B cell (primary cell): ENCODE results near the gene MAP1LC3B2.

Experiments
- EZH2 ChIP-seq: IDR thresholded peaks from 2 replicates; pipeline ENCODE4 v1.6.1; 2012; ENCODE audit warnings: borderline replicate concordance, low read depth, mild to moderate bottlenecking, moderate library complexity, low read length; ENCODE audit not compliant: insufficient read depth, poor library complexity, severe bottlenecking
- TF ChIP-seq, protein P1 (sequence below): fragments of 200-600 bp; IDR thresholded peaks from one replicate; pipeline ENCODE4 v1.8.0; 2022; ENCODE audit warnings: antibody characterized with exemption, mild to moderate bottlenecking

DNA sequence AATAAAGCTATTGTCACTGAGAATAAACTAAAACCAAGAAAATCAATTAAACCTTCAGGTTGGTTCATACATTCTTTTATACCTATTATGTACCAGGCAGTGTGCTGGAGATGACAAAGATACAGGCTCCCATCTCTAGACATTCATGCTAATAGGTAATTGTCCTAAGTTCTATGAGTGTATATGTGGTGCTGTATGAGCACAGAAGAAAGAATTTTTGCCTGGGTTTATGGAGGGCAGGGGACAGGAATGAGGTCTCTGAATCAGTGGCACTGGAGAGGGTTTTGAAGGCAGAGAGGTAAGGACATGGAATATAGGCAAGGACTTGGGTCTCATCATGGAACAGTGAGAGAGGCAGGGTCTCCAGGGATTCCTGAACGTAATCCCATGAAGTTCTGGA lies 38.7 kb downstream of the MAP1LC3B2 start:
- no peak for TF ChIP-seq EZH2
- TF ChIP-seq, protein P1, sequence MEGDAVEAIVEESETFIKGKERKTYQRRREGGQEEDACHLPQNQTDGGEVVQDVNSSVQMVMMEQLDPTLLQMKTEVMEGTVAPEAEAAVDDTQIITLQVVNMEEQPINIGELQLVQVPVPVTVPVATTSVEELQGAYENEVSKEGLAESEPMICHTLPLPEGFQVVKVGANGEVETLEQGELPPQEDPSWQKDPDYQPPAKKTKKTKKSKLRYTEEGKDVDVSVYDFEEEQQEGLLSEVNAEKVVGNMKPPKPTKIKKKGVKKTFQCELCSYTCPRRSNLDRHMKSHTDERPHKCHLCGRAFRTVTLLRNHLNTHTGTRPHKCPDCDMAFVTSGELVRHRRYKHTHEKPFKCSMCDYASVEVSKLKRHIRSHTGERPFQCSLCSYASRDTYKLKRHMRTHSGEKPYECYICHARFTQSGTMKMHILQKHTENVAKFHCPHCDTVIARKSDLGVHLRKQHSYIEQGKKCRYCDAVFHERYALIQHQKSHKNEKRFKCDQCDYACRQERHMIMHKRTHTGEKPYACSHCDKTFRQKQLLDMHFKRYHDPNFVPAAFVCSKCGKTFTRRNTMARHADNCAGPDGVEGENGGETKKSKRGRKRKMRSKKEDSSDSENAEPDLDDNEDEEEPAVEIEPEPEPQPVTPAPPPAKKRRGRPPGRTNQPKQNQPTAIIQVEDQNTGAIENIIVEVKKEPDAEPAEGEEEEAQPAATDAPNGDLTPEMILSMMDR, result no peak
